22Rv1 (cell line): Measurements from ENCODE around the gene SLC9B2.

ENCODE experiments used
- H3K27ac ChIP-seq: fragments of 450-650 bp; 2 replicates; pipeline ENCODE4 v1.5.1; 2017
- ZFX ChIP-seq: fragments of 450-650 bp; IDR thresholded peaks from 2 replicates; pipeline ENCODE4 v1.6.1; 2017; ENCODE audit warnings: antibody characterized with exemption, borderline replicate concordance
- TF ChIP-seq, protein P1 (sequence below): fragments of 450-650 bp; IDR thresholded peaks from 2 replicates; pipeline ENCODE4 v1.5.1; 2017; ENCODE audit warnings: mild to moderate bottlenecking

The SLC9B2 gene

DNA sequence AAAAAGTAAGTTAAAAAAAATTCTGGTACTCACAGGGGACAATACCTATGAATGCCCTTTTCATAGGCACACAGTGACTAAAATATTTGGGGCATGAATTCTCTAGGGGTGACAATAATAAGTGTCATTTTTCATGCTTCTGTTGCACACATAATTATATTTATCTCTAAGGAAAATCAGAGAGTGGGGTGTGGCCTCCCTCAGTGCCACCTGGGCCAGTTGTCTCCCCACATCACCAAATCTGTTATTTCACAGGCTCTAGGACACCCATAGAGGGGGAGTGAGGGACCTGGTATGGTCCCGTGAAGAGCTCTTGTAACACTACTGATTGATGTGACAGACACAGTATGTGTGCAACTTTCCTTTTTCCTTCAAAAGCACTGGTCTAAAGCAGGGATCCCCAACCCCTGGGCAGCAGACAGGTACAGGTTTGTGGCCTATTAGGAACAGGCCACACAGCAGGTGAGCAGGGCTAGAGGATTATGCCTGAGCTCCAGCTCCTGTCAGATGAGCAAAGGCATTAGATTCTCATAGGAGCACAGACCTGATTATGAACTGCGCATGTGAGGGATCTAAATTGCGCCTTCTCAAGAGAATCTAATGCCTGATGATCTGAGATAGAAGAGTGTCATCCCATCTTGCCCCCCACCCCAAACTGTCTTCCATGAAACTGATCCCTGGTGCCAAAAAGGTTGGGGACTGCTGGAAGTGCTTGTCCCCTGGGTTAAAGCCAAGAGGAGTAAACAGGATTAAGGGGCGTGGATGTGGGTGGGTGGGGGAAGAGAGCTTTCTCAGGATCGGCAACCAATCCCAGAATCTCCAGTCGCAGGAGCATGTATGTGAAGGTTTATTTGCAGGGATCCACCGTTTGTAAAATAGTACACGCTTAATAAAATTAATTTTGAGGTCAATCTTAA, 57.9 kb downstream of the SLC9B2 start:
- H3K27ac ChIP-seq = peak overlapping the region; percentile 83
- TF ChIP-seq ZFX = no peak
- TF ChIP-seq, protein P1, sequence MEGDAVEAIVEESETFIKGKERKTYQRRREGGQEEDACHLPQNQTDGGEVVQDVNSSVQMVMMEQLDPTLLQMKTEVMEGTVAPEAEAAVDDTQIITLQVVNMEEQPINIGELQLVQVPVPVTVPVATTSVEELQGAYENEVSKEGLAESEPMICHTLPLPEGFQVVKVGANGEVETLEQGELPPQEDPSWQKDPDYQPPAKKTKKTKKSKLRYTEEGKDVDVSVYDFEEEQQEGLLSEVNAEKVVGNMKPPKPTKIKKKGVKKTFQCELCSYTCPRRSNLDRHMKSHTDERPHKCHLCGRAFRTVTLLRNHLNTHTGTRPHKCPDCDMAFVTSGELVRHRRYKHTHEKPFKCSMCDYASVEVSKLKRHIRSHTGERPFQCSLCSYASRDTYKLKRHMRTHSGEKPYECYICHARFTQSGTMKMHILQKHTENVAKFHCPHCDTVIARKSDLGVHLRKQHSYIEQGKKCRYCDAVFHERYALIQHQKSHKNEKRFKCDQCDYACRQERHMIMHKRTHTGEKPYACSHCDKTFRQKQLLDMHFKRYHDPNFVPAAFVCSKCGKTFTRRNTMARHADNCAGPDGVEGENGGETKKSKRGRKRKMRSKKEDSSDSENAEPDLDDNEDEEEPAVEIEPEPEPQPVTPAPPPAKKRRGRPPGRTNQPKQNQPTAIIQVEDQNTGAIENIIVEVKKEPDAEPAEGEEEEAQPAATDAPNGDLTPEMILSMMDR = no peak

DNA sequence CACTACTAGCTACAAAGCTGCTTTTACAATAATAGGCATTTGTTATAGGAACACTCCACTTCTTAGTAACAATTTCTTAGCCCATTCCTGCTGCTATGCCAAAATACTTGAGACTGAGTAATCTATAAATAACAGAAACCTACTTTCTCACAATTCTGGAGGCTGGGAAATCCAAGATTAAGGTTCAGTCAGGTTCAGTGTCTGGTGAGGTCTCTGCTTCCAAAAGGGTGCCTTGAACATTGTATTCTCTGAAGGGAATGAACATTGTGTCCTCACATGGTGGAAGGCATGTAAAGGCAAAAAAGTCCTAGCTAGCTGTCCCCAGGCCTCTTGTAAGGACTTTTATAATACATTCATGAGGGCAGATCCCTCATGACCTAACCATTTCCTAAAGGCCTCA, 64.0 kb downstream of the SLC9B2 start:
- H3K27ac ChIP-seq = no peak overlapping the region
- no peak for TF ChIP-seq ZFX
- TF ChIP-seq, protein P1 = no peak

DNA sequence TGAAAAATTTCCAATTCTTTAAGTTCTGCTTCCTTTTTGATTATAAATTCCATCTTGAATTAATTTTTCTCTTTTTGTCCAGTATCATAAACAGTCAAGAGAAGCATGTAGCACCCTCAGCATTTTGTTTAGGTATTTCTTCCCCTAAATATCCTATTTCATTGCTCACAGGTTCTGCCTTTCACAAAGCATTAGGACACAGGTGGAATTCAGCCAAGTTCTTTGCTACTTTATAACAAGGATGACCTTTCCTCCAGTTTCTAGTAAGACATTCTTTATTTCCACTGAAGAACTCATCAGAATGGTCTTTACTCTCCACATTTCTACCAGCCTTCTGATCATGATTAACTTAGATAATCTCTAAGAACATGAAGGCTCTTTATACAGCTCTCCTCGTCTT, 64.5 kb downstream of the SLC9B2 start:
- no peak overlapping the region for H3K27ac ChIP-seq
- no peak for TF ChIP-seq ZFX
- TF ChIP-seq, protein P1 = no peak

DNA sequence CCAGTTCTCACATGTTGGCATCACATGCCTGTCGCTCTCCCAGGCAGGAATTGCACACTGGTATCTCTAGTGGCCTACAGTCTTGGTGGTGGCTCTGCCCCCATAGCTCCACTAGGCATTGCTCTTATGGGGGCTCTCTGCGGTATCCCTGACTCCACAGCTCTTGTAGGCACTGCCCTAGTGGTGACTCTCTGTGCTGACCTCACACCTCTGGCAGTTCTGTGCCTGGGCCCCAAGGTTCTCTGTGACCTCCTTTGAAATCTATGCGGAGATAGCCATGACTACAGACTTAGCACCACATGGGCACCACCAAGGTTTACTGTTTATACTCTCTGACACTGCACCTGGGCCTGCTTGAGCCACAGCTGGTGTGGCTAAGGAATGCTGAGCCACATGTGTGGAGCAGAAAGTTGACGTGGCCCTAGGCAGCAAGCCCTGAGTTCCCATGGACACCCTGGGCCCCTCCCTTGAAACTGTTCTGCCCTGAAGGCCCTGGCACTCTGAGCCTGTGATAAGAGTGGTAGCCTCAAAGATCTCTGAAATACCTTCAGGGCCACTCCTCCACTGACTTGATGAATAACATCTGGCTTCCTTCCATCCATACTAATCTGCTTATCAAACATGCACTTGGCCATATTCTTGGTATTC, 65.1 kb downstream of the SLC9B2 start:
- TF ChIP-seq, protein P1 = no peak
- no peak for TF ChIP-seq ZFX
- no peak overlapping the region for H3K27ac ChIP-seq

DNA sequence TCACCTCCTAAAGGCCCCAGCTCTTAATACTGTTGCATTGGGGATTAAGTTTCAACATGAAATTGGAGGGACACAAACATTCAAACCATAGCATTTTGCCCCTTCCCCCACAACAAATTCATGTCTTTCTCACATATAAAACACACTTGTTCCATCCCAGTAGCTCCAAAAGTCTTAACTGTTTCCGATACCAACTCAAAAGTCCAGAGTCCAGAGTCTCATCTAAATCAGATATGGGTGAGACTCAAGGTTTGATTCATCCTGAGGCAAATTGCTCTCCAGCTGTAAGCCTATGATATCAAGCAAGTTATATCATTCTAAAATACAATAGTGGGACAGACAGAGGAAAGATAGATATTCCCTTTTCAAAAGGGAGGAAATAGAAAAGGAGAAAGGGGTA, 65.8 kb downstream of the SLC9B2 start:
- TF ChIP-seq ZFX = no peak
- TF ChIP-seq, protein P1 = no peak
- H3K27ac ChIP-seq = no peak overlapping the region

DNA sequence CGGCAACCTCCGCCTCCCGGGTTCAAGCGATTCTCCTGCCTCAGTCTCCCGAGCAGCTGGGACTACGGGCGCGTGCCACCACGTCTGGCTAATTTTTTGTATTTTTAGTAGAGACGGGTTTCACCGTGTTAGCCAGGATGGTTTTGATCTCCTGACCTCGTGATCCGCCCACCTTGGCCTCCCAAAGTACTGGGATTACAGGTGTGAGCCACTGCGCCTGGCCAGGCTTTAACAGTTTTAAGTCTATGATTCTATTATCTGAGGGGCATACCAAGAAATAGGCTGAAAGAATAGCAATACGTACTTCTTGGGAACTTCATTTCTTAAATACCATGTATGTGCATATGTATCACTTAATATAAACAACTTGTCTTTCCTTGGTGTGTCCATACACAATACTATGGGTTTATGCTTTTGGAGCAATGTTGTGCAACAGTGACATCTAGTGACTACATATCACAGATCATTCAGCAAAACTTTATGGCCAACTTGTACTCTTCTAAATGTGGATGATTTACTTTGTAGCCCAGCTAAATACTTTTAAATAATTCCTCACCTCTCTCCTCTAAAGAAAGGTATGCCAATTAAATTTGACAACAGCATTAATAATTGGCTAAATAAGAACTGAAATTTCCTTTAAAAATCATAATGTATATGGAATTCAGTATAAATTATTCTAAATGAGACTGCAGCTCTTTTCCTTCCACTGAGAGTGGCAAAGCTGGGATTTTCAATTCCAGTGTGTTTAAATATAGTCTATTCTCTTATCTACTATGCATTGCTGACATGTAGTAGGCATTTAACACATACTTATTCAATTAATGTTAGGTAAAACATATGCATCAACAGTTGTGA, 67.5 kb downstream of the SLC9B2 start:
- no peak overlapping the region for H3K27ac ChIP-seq
- TF ChIP-seq ZFX = no peak
- TF ChIP-seq, protein P1 = peak; percentile 83
